Fibroblast of pulmonary artery (primary cell): ENCODE results near the gene TBC1D24.

Experiments
- DNase-seq: peaks from one replicate; pipeline ENCODE4 v3.0.0-alpha.2; 2010; ENCODE audit warnings: low read depth
- H3K4me3 ChIP-seq: replicated peaks from 2 replicates; pipeline ENCODE4 v1.5.1; 2011; ENCODE audit warnings: low read depth, mild to moderate bottlenecking, control low read depth, low read length, moderate library complexity
- CTCF ChIP-seq: IDR thresholded peaks from 2 replicates; pipeline ENCODE4 v1.5.1; 2011; ENCODE audit warnings: mild to moderate bottlenecking, control low read depth, low read length, inconsistent platforms; ENCODE audit errors: missing control alignments

Gene TBC1D24

GRCh38 chr16:2472488-2472864, 2.5 kb upstream of the TBC1D24 start:
- DNase-seq: no peak
- no peak overlapping the region for H3K4me3 ChIP-seq
- no peak for TF ChIP-seq CTCF

DNA sequence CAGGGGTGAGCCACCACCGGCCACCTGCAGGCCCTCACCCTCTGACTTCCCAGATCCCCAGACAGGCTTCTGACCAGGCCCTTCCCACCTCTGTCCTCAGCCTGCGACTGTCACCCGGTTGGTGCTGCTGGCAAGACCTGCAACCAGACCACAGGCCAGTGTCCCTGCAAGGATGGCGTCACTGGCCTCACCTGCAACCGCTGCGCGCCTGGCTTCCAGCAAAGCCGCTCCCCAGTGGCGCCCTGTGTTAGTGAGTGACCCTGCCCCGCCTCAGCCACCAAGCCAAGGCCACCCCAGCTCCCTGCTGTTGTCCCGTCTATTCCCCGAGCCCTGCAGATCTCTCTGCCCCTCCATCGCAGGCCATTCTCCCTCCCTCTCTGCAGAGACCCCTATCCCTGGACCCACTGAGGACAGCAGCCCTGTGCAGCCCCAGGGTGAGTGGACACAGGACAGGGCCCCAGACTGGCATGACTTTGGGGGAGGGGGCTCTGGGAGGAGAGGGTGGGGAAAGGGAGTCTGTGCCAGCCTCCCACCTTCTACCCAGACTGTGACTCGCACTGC, 2.0 kb upstream of the TBC1D24 start:
- no peak for TF ChIP-seq CTCF
- no peak overlapping the region for H3K4me3 ChIP-seq
- DNase-seq: no peak

DNA sequence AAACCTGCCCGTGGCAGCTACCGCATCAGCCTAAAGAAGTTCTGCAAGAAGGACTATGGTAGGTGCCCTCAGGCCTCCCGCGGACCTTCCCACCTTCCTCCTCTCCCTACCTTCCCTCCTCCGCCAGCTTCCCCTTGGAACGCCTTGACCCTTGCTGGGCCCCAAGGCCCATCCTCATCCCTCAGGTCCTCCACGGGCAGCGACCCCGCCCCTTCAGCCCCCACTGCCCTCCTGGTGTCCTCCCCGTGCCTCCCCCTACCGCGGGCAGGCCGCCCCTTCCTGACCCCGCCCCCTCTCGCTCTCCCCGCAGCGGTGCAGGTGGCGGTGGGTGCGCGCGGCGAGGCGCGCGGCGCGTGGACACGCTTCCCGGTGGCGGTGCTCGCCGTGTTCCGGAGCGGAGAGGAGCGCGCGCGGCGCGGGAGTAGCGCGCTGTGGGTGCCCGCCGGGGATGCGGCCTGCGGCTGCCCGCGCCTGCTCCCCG, 1.4 kb upstream of the TBC1D24 start:
- no peak for TF ChIP-seq CTCF
- DNase-seq: no peak
- no peak overlapping the region for H3K4me3 ChIP-seq

- no peak for TF ChIP-seq CTCF
- peak overlapping the region; percentile 72 for H3K4me3 ChIP-seq
- DNase-seq: peak; percentile 37
Measured at GRCh38 chr16:2473999-2474876, 689 bp upstream of the TBC1D24 start.

DNA sequence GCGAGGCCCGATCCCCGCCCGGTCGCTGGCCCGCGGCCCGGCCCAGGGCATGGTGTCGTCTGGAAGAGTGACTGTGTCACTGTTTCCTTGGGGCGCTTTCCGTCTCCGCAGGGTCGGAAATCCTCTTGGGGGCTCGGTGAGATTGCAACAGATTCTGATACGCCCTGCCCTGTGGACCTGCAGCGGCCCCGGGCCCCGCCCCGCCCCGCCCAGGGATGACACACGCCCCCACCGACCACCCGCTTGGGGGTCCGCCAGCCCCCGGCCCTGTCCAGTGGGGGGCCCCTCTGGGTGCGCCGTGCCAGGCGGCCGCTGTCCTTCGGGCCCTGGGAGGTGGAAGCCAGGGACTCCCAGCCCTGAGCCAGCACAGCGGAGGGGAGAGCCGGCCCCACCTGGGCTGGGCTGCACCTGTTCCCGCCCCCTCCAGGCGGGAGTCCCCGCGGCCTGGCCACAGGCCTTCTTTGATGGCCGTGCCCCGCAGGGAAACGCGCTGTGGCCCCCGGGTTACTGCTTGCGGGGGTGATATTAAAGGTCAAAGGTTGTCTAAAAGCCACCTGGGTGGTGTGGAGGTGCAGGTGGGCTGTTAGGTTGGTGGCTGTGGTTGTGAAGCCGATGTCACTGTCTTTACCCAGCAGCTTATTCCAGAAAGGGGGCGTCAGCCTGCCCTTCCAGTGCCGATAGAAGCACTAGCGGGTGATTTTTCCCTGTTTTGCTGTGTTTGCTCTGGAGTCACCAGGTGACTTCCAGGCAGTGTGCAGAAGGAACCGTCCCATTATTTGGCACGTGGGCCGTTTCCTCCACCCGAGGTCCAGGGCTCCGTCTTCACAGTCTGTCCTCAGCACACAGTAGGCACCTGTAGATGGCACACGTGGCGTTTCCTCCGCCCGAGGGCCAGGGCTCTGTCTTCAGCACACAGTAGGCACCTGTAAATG, 752 bp downstream of the TBC1D24 start:
- no peak for TF ChIP-seq CTCF
- peak overlapping the region; percentile 58 for H3K4me3 ChIP-seq
- no peak for DNase-seq

DNA sequence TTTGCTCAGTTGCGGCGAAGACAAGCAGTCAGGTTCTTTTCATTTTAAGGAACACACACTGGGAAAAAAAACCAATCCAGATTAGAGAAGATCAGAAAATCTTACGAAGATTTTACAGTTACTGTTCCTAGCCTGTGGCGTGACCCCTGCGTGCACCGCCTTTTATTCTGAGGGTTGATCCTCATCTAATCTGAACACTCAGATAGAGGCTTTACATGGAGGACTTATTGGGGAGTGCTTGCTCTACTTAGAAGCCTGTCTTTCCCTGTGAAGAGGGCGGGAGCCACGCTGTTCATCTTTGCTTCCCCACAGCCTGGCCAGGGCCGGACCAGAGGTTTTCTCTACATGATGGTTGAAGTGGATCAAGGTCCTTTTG, 1.4 kb downstream of the TBC1D24 start:
- H3K4me3 ChIP-seq: no peak overlapping the region
- DNase-seq: no peak
- no peak for TF ChIP-seq CTCF
